Tibial artery (tissue), 4 donors: ENCODE measurements around the gene HTR3E.
"Not testable (repeated sequence)": the region's sequence is repeated elsewhere in the genome, so short reads cannot be mapped to it uniquely, and the experiment has no call there.

Experiments
- DNase-seq, 2 donors: peaks; one replicate each; pipeline ENCODE4 v3.0.0-alpha.2; 2019
- H3K27ac ChIP-seq, 2 donors: fragments of 200-600 bp; sonication (generic) in 1 of 2; 1 replicate in 1 of 2; 2 replicates in 1 of 2; pipeline ENCODE4 v1.5.1; 2018 to 2019; ENCODE audit warnings: mild to moderate bottlenecking in 1 of 2
- H3K27me3 ChIP-seq, 2 donors: fragments of 200-600 bp; sonication (generic) in 1 of 2; one replicate each; pipeline versions ENCODE4 v1.5.1 to v1.6.0; 2016 to 2019
- H3K36me3 ChIP-seq, 3 donors: fragments of 200-600 bp; sonication (generic) in 2 of 3; one replicate each; pipeline ENCODE4 v1.5.1; 2016 to 2019; ENCODE audit warnings: mild to moderate bottlenecking in 2 of 3
- H3K4me1 ChIP-seq, 4 donors: fragments of 200-600 bp; sonication (generic) in 2 of 4; 1 replicate in 3 of 4; 2 replicates in 1 of 4; pipeline ENCODE4 v1.5.1; 2016 to 2019
- H3K4me3 ChIP-seq, 2 donors: fragments of 200-600 bp; sonication (generic) in 1 of 2; 1 replicate in 1 of 2; 2 replicates in 1 of 2; pipeline ENCODE4 v1.5.1; 2018 to 2019; ENCODE audit warnings: mild to moderate bottlenecking in 2 of 2
- H3K9me3 ChIP-seq, 3 donors: fragments of 200-600 bp; sonication (generic) in 1 of 3; one replicate each; pipeline ENCODE4 v1.5.1; 2016 to 2019
- intact Hi-C: fragments of 100-400 bp; cut with DNase I; formaldehyde crosslinking; loops from one replicate; pipeline ENCODE4 v1.15.0; 2023; ENCODE audit warnings: low total_unique reads
- TF ChIP-seq, protein P1 (sequence below), 2 experiments: fragments of 200-600 bp in 1 of 2; fragments of 450-650 bp in 1 of 2; IDR thresholded peaks; one replicate each; pipeline ENCODE4 v1.5.1; 2017 to 2019; ENCODE audit warnings: antibody characterized with exemption in 2 of 2, mild to moderate bottlenecking in 1 of 2, moderate library complexity in 1 of 2

The HTR3E gene

DNA sequence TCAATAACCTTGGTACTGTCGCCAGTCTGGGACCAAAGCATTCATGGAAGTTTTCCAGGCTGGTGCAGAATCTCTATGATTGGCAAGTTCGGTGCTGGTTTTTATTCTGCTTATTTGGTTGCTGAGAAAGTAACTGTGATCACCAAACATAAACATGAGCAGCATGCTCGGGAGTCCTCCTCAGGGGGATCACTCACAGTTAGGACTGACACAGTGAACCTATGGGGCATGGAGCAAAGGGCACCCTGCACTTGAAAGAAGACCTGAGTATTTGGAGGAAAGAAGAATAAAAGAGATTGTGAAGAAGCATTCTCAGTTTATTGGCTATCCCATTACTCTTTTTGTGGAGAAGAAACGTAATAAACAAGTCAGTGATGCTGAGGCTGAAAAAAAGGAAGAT is 19.2 kb downstream of the HTR3E start:
- no peaks in the 10 kb centered on the region for H3K36me3 ChIP-seq
- H3K4me3 ChIP-seq = no peak overlapping the region
- no peak overlapping the region for H3K27ac ChIP-seq
- TF ChIP-seq, protein P1, sequence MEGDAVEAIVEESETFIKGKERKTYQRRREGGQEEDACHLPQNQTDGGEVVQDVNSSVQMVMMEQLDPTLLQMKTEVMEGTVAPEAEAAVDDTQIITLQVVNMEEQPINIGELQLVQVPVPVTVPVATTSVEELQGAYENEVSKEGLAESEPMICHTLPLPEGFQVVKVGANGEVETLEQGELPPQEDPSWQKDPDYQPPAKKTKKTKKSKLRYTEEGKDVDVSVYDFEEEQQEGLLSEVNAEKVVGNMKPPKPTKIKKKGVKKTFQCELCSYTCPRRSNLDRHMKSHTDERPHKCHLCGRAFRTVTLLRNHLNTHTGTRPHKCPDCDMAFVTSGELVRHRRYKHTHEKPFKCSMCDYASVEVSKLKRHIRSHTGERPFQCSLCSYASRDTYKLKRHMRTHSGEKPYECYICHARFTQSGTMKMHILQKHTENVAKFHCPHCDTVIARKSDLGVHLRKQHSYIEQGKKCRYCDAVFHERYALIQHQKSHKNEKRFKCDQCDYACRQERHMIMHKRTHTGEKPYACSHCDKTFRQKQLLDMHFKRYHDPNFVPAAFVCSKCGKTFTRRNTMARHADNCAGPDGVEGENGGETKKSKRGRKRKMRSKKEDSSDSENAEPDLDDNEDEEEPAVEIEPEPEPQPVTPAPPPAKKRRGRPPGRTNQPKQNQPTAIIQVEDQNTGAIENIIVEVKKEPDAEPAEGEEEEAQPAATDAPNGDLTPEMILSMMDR (IDR thresholded peaks at IDR 0.05) = no peak
- intact Hi-C loops = no loop called here
- H3K4me1 ChIP-seq = no peaks in the 10 kb centered on the region
- DNase-seq = no peak
- H3K9me3 ChIP-seq = no peaks in the 10 kb centered on the region
- peaks cover 0 to 5% of the 10 kb centered on the region in 2 donors for H3K27me3 ChIP-seq

DNA sequence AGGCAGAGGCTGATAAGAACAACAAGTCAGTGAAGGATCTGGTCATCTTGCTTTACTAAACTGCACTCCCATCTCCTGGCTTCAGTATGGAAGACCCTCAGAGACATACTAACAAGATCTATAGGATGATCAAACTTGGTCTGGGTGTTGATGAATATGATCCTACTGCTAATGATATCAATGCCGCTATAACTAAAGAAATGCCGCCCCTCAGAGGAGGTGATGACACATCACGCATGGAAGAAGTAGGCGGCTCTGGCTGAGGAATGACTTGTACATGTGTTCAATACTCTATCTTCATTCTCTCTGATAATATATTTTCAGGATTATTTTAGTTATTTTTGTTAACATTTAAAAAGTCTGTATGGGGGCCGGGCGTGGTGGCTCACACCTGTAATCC is 20.8 kb downstream of the HTR3E start:
- Histone ChIP-seq H3K9me3 (no peaks in the 10 kb centered on the region), H3K4me3 (no peak overlapping the region), H3K27me3 (peaks cover 0 to 2% of the 10 kb centered on the region in 2 donors), H3K27ac (no peak overlapping the region), H3K36me3 (no peaks in the 10 kb centered on the region), H3K4me1 (no peaks in the 10 kb centered on the region)
- intact Hi-C loops = no loop called here
- DNase-seq = no peak
- TF ChIP-seq, protein P1 (IDR thresholded peaks at IDR 0.05) = no peak

DNA sequence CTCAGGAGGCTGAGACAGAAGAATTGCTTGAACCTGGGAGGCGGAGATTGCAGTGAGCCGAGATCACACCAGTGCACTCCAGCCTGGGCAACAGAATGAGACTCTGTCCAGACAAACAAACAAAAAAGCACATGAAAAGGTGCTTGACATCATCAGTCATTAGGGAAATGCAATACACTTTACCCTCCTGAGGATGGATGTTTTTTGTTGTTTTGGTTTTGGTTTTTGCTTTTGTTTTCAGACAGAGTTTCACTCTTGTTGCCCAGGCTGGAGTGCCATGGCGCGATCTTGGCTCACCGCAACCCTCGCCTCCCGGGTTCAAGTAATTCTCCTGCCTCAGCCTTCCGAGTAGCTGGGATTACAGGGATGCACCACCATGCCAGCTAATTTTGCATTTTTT is 24.2 kb downstream of the HTR3E start:
- DNase-seq, H3K9me3 ChIP-seq, H3K4me3 ChIP-seq, H3K4me1 ChIP-seq, H3K27me3 ChIP-seq, H3K27ac ChIP-seq, H3K36me3 ChIP-seq, intact Hi-C loops: not testable (repeated sequence)

DNA sequence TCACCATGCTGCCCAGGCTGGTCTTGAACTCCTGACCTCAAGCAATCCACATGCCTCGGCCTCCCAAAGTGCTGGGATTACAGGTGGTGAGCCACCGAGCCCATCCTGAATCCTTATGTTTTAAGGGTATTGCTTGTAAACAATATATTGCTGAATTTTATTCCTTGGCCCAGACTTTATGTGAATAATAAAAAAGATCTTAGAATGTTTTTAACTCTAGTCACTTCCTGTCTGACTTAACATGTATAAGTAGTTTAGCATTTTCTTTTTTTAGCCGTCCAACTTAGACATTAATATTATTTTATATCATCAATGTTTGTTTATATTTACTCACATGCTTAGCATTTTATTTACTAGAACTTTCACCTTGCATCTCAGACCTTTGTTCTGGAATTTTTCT is 29.1 kb downstream of the HTR3E start:
- no peaks in the 10 kb centered on the region for H3K9me3 ChIP-seq
- H3K4me3 ChIP-seq = no peak overlapping the region
- intact Hi-C loops = no loop called here
- H3K27ac ChIP-seq = no peak overlapping the region
- TF ChIP-seq, protein P1 (IDR thresholded peaks at IDR 0.05) = no peak
- H3K27me3 ChIP-seq = no peaks in the 10 kb centered on the region
- H3K4me1 ChIP-seq = no peaks in the 10 kb centered on the region
- no peaks in the 10 kb centered on the region for H3K36me3 ChIP-seq
- DNase-seq = no peak

DNA sequence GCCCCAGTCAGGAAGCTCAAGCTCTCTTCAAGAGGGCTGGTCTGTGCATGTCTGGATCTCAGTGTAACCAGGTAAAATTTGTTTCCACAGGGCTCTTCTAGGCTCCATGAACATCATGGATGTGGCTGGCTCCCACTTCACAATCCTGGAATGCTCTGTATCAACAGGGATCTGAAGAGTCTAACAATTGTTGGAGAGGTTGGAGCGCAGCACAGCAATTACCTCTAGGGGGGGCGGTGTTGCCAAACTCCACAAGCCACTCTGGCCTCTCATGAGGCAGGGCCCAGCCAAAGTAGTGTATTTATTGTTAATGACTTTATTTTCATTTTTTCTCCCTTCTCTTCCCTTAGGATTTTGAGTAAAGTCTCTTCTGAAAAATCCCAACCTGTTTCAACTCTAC is 32.1 kb downstream of the HTR3E start:
- peaks cover 0 to 5% (median 0%) of the 10 kb centered on the region in 4 donors for H3K4me1 ChIP-seq
- TF ChIP-seq, protein P1 (IDR thresholded peaks at IDR 0.05) = no peak
- H3K27ac ChIP-seq = no peak overlapping the region
- no peak overlapping the region for H3K4me3 ChIP-seq
- H3K9me3 ChIP-seq = no peaks in the 10 kb centered on the region
- DNase-seq = no peak
- intact Hi-C loops = no loop called here
- H3K27me3 ChIP-seq = no peaks in the 10 kb centered on the region
- H3K36me3 ChIP-seq = no peaks in the 10 kb centered on the region

DNA sequence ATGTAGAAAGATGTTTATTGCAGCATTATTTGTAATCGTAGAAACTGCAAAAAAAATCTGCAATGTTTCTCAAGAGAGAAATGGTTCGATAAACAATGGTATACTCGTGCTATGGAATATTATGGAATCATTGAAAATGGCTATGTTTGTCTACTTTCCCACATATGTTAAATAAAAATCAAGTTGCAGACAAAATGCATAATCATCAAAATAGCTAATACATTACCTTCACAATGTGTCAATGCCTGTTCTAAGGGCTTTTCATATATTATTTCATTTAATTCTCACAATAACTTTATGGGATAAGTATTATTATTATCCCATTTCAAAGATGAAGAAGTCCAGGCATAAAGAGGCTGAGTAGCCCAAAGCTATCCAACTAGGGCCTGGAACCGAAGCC is 36.1 kb downstream of the HTR3E start:
- Histone ChIP-seq H3K4me3 (no peak overlapping the region), H3K4me1 (peaks cover 0 to 25% (median 11%) of the 10 kb centered on the region in 4 donors), H3K27me3 (no peaks in the 10 kb centered on the region), H3K36me3 (peaks cover 0 to 6% (median 4%) of the 10 kb centered on the region in 3 donors), H3K9me3 (no peaks in the 10 kb centered on the region), H3K27ac (no peak overlapping the region)
- intact Hi-C loops = no loop called here
- DNase-seq = no peak
- TF ChIP-seq, protein P1 (IDR thresholded peaks at IDR 0.05) = no peak
